Effector memory CD4-positive, alpha-beta T cell (primary cell): ENCODE measurements around the gene LENG1.

Source experiments
- DNase-seq, 3 donors: peaks; one replicate each; pipeline ENCODE4 v3.0.0-alpha.2; 2020
- H3K27ac ChIP-seq: 2 replicates; pipeline ENCODE4 v1.7.0; 2013; ENCODE audit warnings: mild to moderate bottlenecking, low read length, moderate library complexity; ENCODE audit not compliant: insufficient read depth, poor library complexity, severe bottlenecking
- H3K27me3 ChIP-seq: replicated peaks from 2 replicates; pipeline ENCODE4 v1.7.0; 2013; ENCODE audit warnings: mild to moderate bottlenecking, low read length; ENCODE audit not compliant: insufficient read depth, control insufficient read depth, poor library complexity, severe bottlenecking
- H3K36me3 ChIP-seq: 2 replicates; pipeline ENCODE4 v1.7.0; 2013; ENCODE audit warnings: mild to moderate bottlenecking, low read length, moderate library complexity; ENCODE audit not compliant: control insufficient read depth, insufficient read depth
- H3K4me1 ChIP-seq: 2 replicates; pipeline ENCODE4 v1.7.0; 2013; ENCODE audit warnings: low read length, mild to moderate bottlenecking; ENCODE audit not compliant: control insufficient read depth, insufficient read depth, poor library complexity, severe bottlenecking
- H3K4me3 ChIP-seq: 2 replicates; pipeline ENCODE4 v1.7.0; 2013; ENCODE audit warnings: low read length, low read depth, mild to moderate bottlenecking; ENCODE audit not compliant: insufficient read depth, poor library complexity, severe bottlenecking
- H3K9me3 ChIP-seq: 2 replicates; pipeline ENCODE4 v1.7.0; 2013; ENCODE audit warnings: mild to moderate bottlenecking, low read length, moderate library complexity; ENCODE audit not compliant: control insufficient read depth

The LENG1 gene

GRCh38 chr19:54154603-54155345 is 4.7 kb downstream of the LENG1 start:
- Histone ChIP-seq H3K9me3 (no peaks in the 10 kb centered on the region), H3K4me1 (peaks cover 32% of the 10 kb centered on the region), H3K36me3 (peaks cover 82% of the 10 kb centered on the region), H3K27me3 (no peaks in the 10 kb centered on the region), H3K27ac (no peak overlapping the region), H3K4me3 (no peak overlapping the region)
- DNase-seq, result peak in 1 of 3 donors; percentile 23

GRCh38 chr19:54153731-54154326 is 5.7 kb downstream of the LENG1 start:
- Histone ChIP-seq H3K27me3 (no peaks in the 10 kb centered on the region), H3K4me1 (peaks cover 29% of the 10 kb centered on the region), H3K27ac (no peak overlapping the region), H3K4me3 (no peak overlapping the region), H3K36me3 (peaks cover 91% of the 10 kb centered on the region), H3K9me3 (no peaks in the 10 kb centered on the region)
- DNase-seq, result no peak

DNA sequence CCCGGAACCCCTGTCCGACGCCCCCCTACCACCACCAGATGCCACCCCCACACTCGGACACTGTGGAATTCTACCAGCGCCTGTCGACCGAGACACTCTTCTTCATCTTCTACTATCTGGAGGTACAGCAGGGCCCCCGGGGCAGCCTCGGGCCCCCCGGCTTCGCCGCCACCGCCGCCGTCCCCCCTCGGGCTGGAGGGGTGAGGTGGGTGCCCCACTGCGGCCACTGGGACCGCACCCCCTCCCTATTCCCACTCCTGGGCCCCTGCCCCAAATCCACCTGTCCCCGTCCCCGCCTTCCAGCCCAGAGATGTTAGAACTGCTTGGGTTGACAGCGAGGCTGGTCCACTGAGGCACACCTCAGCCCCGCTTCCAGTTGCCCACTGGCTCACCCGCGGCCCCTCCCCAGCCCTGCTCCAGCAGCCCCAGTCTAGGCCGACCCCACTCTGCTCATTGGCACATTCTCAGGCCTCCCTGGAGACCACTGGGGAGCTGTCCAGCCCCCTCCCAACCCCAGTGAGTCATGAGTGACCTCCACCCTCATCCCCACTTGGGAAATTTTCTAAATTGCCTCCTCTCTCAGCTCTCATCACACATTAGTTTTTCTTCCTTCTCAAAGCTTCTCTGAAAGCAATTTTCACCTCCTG is 6.5 kb downstream of the LENG1 start:
- no peaks in the 10 kb centered on the region for H3K27me3 ChIP-seq
- no peak overlapping the region for H3K4me3 ChIP-seq
- H3K27ac ChIP-seq, result no peak overlapping the region
- H3K36me3 ChIP-seq, result peaks cover 94% of the 10 kb centered on the region
- no peaks in the 10 kb centered on the region for H3K9me3 ChIP-seq
- peaks cover 21% of the 10 kb centered on the region for H3K4me1 ChIP-seq
- DNase-seq, result no peak

- Histone ChIP-seq H3K9me3 (no peaks in the 10 kb centered on the region), H3K36me3 (peaks cover 96% of the 10 kb centered on the region), H3K27me3 (no peaks in the 10 kb centered on the region), H3K4me3 (no peak overlapping the region), H3K4me1 (peaks cover 15% of the 10 kb centered on the region), H3K27ac (no peak overlapping the region)
- no peak for DNase-seq
Measured at GRCh38 chr19:54152267-54152666, 7.3 kb downstream of the LENG1 start.

GRCh38 chr19:54151362-54152035 is 8.0 kb downstream of the LENG1 start:
- DNase-seq, result no peak
- Histone ChIP-seq H3K9me3 (no peaks in the 10 kb centered on the region), H3K27ac (no peak overlapping the region), H3K4me1 (peaks cover 15% of the 10 kb centered on the region), H3K4me3 (no peak overlapping the region), H3K36me3 (peaks cover 96% of the 10 kb centered on the region), H3K27me3 (no peaks in the 10 kb centered on the region)

DNA sequence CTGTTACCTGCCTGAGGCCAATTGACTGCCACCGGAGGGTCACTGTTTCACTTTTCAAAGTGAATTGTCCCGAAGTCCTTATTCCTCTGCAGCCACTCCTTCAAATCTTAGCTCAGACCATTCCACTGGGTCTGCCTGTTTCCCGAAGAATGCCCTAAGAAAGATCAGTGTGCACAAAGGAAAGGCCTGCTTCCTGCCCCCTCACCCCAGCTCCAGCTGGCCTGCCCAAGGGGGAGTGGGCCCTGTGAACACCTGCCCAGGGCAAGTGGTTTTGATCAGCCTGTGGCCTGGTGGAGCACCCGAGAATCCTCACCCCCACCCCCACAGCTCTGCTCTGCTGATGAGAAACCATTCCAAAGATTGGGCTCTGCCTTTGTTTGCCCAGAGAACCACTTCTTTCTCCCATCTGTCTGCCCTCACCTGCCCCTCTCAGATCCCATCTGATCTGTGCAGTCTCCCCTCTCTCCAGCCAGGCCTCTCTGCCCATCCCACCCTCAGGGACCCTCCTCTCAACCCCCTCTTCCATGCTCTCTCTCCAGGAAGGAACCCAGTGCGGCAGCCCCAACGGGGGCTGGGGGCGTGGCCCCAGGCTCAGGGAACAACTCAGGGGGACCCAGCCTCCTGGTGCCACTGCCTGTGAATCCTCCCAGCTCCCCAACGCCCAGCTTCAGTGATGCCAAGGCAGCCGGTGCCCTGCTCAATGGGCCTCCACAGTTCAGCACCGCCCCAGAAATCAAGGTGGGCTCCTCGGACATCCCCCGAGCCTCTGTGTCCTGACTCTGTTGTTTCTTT is 10.3 kb downstream of the LENG1 start:
- peaks cover 96% of the 10 kb centered on the region for H3K36me3 ChIP-seq
- H3K4me3 ChIP-seq, result no peak overlapping the region
- DNase-seq, result no peak
- no peak overlapping the region for H3K27ac ChIP-seq
- no peaks in the 10 kb centered on the region for H3K27me3 ChIP-seq
- no peaks in the 10 kb centered on the region for H3K9me3 ChIP-seq
- no peaks in the 10 kb centered on the region for H3K4me1 ChIP-seq

DNA sequence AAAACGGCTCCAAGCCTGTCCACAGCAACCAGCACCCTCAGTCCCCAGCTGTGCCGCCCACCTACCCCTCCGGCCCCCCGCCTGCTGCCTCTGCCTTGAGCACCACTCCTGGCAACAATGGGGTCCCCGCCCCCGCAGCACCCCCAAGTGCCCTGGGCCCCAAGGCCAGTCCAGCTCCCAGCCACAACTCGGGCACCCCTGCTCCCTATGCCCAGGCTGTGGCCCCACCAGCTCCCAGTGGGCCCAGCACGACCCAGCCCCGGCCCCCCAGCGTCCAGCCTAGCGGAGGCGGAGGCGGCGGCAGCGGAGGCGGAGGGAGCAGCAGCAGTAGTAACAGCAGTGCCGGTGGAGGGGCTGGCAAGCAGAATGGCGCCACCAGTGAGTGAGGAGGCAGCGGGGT is 11.4 kb downstream of the LENG1 start:
- no peak for DNase-seq
- H3K4me3 ChIP-seq, result no peak overlapping the region
- no peak overlapping the region for H3K27ac ChIP-seq
- H3K27me3 ChIP-seq, result no peaks in the 10 kb centered on the region
- H3K4me1 ChIP-seq, result no peaks in the 10 kb centered on the region
- H3K9me3 ChIP-seq, result no peaks in the 10 kb centered on the region
- H3K36me3 ChIP-seq, result peaks cover 96% of the 10 kb centered on the region

- Histone ChIP-seq H3K4me3 (no peak overlapping the region), H3K4me1 (no peaks in the 10 kb centered on the region), H3K36me3 (peaks cover 96% of the 10 kb centered on the region), H3K9me3 (no peaks in the 10 kb centered on the region), H3K27me3 (no peaks in the 10 kb centered on the region), H3K27ac (no peak overlapping the region)
- DNase-seq, result no peak
Measured at GRCh38 chr19:54147676-54148075, 11.8 kb downstream of the LENG1 start.

DNA sequence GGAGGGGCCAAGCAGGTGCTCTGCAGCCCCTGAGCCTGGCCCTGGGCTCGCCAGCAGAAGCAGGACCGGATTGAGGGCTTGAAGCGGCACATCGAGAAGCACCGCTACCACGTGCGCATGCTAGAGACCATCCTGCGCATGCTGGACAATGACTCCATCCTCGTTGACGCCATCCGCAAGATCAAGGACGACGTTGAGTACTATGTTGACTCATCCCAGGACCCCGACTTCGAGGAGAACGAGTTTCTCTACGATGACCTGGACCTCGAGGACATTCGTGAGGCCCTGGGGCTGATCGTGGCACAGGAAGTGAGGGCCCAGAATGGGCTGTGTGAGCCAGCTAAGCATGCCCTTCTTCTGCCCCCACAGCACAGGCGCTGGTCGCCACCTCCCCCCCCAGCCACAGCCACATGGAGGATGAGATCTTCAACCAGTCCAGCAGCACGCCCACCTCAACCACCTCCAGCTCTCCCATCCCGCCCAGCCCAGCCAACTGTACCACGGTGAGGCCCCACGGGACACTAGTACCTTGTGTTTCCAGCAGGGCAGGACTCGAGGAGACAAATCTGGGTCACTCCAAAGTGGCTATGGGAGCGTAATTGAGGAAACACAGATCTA is 13.9 kb downstream of the LENG1 start:
- no peaks in the 10 kb centered on the region for H3K4me1 ChIP-seq
- no peak for DNase-seq
- H3K36me3 ChIP-seq, result peaks cover 96% of the 10 kb centered on the region
- no peaks in the 10 kb centered on the region for H3K27me3 ChIP-seq
- no peak overlapping the region for H3K4me3 ChIP-seq
- no peak overlapping the region for H3K27ac ChIP-seq
- H3K9me3 ChIP-seq, result no peaks in the 10 kb centered on the region
